ENCODE data around the gene RAB40C.
A peak's percentile ranks its signal among the peaks of the same experiment; 100 is the strongest.

The RAB40C gene

GRCh38 chr16:589658-590187 lies at the start of gene RAB40C:
Gene RAB40C (plus strand): TSS chr16:590066. CDS start chr16:590292, 226 bp downstream.
- peak; percentile 87 for ATAC-seq
- peak; percentile 99 for DNase-seq

- DNase-seq (no peak), ATAC-seq (no peak)
Measured at GRCh38 chr16:540645-541340, 49.1 kb upstream of the RAB40C start.

- no peak for ATAC-seq
- DNase-seq = no peak
Measured at GRCh38 chr16:543301-544164, 46.3 kb upstream of the RAB40C start.

GRCh38 chr16:544517-544916 lies 45.3 kb upstream of the RAB40C start:
- ATAC-seq = no peak
- DNase-seq = no peak

GRCh38 chr16:546909-547770 lies 42.7 kb upstream of the RAB40C start:
- DNase-seq (peak; percentile 52), ATAC-seq (peak; percentile 31)

- no peak for DNase-seq
Measured at GRCh38 chr16:548586-548985, 41.3 kb upstream of the RAB40C start.

GRCh38 chr16:549544-550263 lies 40.2 kb upstream of the RAB40C start:
- no peak for ATAC-seq
- no peak for DNase-seq

More at GRCh38 chr16:548586-548985, 41.3 kb upstream of the RAB40C start:
- no peak for ATAC-seq

GRCh38 chr16:551210-551609 lies 38.7 kb upstream of the RAB40C start:
- ATAC-seq (no peak), DNase-seq (no peak)

- ATAC-seq (no peak), DNase-seq (no peak)
Measured at GRCh38 chr16:552171-552570, 37.7 kb upstream of the RAB40C start.

- DNase-seq = no peak
- no peak for ATAC-seq
Measured at GRCh38 chr16:553601-554296, 36.1 kb upstream of the RAB40C start.

GRCh38 chr16:554297-554621 lies 35.6 kb upstream of the RAB40C start:
- DNase-seq (no peak), ATAC-seq (no peak)

GRCh38 chr16:554640-555365 lies 35.1 kb upstream of the RAB40C start:
- no peak for DNase-seq
- ATAC-seq = no peak

- ATAC-seq = no peak
- no peak for DNase-seq
Measured at GRCh38 chr16:555528-556473, 34.1 kb upstream of the RAB40C start.

- no peak for DNase-seq
- no peak for ATAC-seq
Measured at GRCh38 chr16:556474-557173, 33.2 kb upstream of the RAB40C start.

- DNase-seq (no peak), ATAC-seq (no peak)
Measured at GRCh38 chr16:557463-558297, 32.2 kb upstream of the RAB40C start.

GRCh38 chr16:558298-559020 lies 31.4 kb upstream of the RAB40C start:
- DNase-seq = no peak
- no peak for ATAC-seq

- ATAC-seq (no peak), DNase-seq (no peak)
Measured at GRCh38 chr16:559021-559380, 30.9 kb upstream of the RAB40C start.
